ENCODE data around the gene ZRANB3. TPM values are rescaled to one million over a fixed set of nuclear protein-coding genes. Genes with fewer than 3 reads are reported as not detected.

The ZRANB3 gene
- total RNA-seq, 1 donor from 2014 or later: 7.0 TPM

- Mint-ChIP-seq H3K27me3 (ENCODE audit: low read depth) (no peaks in the 10 kb centered on the region), H3K36me3 (ENCODE audit: low read depth) (peaks cover 12% of the 10 kb centered on the region), H3K27ac (ENCODE audit: unreplicated experiment) (no peak overlapping the region), H3K4me3 (ENCODE audit: unreplicated experiment) (no peak overlapping the region), H3K9me3 (ENCODE audit: low read depth) (peaks cover 19% of the 10 kb centered on the region), H3K4me1 (ENCODE audit: low read depth) (no peaks in the 10 kb centered on the region)
- TF ChIP-seq, protein P1, sequence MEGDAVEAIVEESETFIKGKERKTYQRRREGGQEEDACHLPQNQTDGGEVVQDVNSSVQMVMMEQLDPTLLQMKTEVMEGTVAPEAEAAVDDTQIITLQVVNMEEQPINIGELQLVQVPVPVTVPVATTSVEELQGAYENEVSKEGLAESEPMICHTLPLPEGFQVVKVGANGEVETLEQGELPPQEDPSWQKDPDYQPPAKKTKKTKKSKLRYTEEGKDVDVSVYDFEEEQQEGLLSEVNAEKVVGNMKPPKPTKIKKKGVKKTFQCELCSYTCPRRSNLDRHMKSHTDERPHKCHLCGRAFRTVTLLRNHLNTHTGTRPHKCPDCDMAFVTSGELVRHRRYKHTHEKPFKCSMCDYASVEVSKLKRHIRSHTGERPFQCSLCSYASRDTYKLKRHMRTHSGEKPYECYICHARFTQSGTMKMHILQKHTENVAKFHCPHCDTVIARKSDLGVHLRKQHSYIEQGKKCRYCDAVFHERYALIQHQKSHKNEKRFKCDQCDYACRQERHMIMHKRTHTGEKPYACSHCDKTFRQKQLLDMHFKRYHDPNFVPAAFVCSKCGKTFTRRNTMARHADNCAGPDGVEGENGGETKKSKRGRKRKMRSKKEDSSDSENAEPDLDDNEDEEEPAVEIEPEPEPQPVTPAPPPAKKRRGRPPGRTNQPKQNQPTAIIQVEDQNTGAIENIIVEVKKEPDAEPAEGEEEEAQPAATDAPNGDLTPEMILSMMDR (IDR thresholded peaks at IDR 0.05): no peak
- DNase-seq (ENCODE audit: low spot score): no peak
These were observed 282.4 kb downstream of the ZRANB3 start for GRCh38 chr2:135248611-135249010.

- no peaks in the 10 kb centered on the region for H3K27me3 Mint-ChIP-seq (ENCODE audit: low read depth)
- no peak for DNase-seq (ENCODE audit: low spot score)
- H3K4me3 Mint-ChIP-seq (ENCODE audit: unreplicated experiment): no peak overlapping the region
- H3K9me3 Mint-ChIP-seq (ENCODE audit: low read depth): peaks cover 19% of the 10 kb centered on the region
- H3K27ac Mint-ChIP-seq (ENCODE audit: unreplicated experiment): no peak overlapping the region
- TF ChIP-seq, protein P1 (IDR thresholded peaks at IDR 0.05): no peak
- peaks cover 10% of the 10 kb centered on the region for H3K36me3 Mint-ChIP-seq (ENCODE audit: low read depth)
- no peaks in the 10 kb centered on the region for H3K4me1 Mint-ChIP-seq (ENCODE audit: low read depth)
These were observed 284.2 kb downstream of the ZRANB3 start for GRCh38 chr2:135246711-135247270.

DNA sequence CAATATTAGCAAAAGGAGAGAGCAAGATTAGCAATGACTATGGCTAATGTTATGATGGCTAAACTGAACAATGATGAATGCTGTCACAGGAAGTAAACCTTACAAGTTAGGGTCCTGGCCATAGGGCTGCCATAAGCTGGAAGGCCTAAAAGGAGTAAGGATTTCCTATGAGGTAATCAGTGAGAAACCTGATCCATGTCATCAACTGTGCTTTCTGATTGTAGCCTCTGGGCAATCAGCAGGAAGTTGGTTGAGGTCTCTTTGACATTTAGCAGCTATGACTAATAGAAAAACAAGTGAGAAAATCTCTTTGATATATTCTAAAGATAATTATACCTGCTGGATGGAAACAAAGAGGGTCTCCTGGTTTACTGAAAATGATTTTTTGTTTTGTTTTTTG, 285.9 kb downstream of the ZRANB3 start:
- no peaks in the 10 kb centered on the region for H3K4me1 Mint-ChIP-seq (ENCODE audit: low read depth)
- H3K27ac Mint-ChIP-seq (ENCODE audit: unreplicated experiment): no peak overlapping the region

DNA sequence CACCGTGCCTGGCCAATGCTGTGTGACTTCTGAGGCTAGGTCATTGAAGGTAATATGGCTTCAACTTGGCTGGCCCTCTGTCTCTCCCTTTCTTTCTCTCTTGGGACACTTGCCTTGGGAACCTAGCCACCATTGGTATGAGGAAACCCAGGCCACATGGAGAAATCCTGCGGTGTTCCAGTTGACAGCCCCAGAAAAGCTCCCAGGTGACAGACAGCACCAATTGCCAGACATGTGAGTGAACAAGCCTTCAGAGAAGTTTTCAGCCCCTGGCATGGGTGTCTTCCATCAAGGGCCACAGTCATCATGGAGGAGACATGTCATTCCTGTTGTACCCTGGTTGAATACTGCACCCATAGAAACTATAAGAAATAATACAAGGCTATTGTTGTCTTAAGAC, 292.4 kb downstream of the ZRANB3 start:
- H3K36me3 Mint-ChIP-seq (ENCODE audit: low read depth): peaks cover 9% of the 10 kb centered on the region
- no peak overlapping the region for H3K27ac Mint-ChIP-seq (ENCODE audit: unreplicated experiment)
- TF ChIP-seq, protein P1 (IDR thresholded peaks at IDR 0.05): no peak
- H3K27me3 Mint-ChIP-seq (ENCODE audit: low read depth): no peaks in the 10 kb centered on the region
- no peak overlapping the region for H3K4me3 Mint-ChIP-seq (ENCODE audit: unreplicated experiment)
- H3K9me3 Mint-ChIP-seq (ENCODE audit: low read depth): peaks cover 3% of the 10 kb centered on the region
- H3K4me1 Mint-ChIP-seq (ENCODE audit: low read depth): no peaks in the 10 kb centered on the region
- no peak for DNase-seq (ENCODE audit: low spot score)

More for the DNA sequence above, 285.9 kb downstream of the ZRANB3 start:
- Mint-ChIP-seq H3K9me3 (ENCODE audit: low read depth) (peaks cover 12% of the 10 kb centered on the region), H3K4me3 (ENCODE audit: unreplicated experiment) (no peak overlapping the region), H3K27me3 (ENCODE audit: low read depth) (no peaks in the 10 kb centered on the region), H3K36me3 (ENCODE audit: low read depth) (peaks cover 5% of the 10 kb centered on the region)
- TF ChIP-seq, protein P1 (IDR thresholded peaks at IDR 0.05): no peak
- no peak for DNase-seq (ENCODE audit: low spot score)

GRCh38 chr2:135230150-135230549, 300.9 kb downstream of the ZRANB3 start:
- DNase-seq (ENCODE audit: low spot score): no peak
- no peak overlapping the region for H3K4me3 Mint-ChIP-seq (ENCODE audit: unreplicated experiment)
- H3K9me3 Mint-ChIP-seq (ENCODE audit: low read depth): peaks cover 7% of the 10 kb centered on the region
- H3K36me3 Mint-ChIP-seq (ENCODE audit: low read depth): peaks cover 7% of the 10 kb centered on the region
- no peak overlapping the region for H3K27ac Mint-ChIP-seq (ENCODE audit: unreplicated experiment)
- H3K4me1 Mint-ChIP-seq (ENCODE audit: low read depth): no peaks in the 10 kb centered on the region
- TF ChIP-seq, protein P1 (IDR thresholded peaks at IDR 0.05): no peak
- H3K27me3 Mint-ChIP-seq (ENCODE audit: low read depth): no peaks in the 10 kb centered on the region

Measured in chondrocyte (in vitro differentiated cells).